GM19468 (cell line): Measurements from ENCODE around the gene TIAM2.
"Not testable (repeated sequence)": the region's sequence is repeated elsewhere in the genome, so short reads cannot be mapped to it uniquely, and the experiment has no call there.

Experiments used
- ATAC-seq: cut with Tn5 transposase; IDR thresholded peaks from one replicate; pipeline ENCODE4 v1.9.1; 2021; ENCODE audit warnings: mild to moderate bottlenecking, moderate library complexity, moderate number of reproducible peaks; ENCODE audit not compliant: unreplicated experiment; ENCODE audit errors: extremely low read depth

The TIAM2 gene

GRCh38 chr6:154986787-154987235 lies 8.3 kb upstream of the TIAM2 start:
- ATAC-seq, result no peak

- no peak for ATAC-seq
Observed at GRCh38 chr6:154989448-154989847, 5.7 kb upstream of the TIAM2 start.

GRCh38 chr6:154991207-154991606 lies 3.9 kb upstream of the TIAM2 start:
- ATAC-seq, result no peak

GRCh38 chr6:154993026-154993425 lies 2.1 kb upstream of the TIAM2 start:
- ATAC-seq, result no peak

DNA sequence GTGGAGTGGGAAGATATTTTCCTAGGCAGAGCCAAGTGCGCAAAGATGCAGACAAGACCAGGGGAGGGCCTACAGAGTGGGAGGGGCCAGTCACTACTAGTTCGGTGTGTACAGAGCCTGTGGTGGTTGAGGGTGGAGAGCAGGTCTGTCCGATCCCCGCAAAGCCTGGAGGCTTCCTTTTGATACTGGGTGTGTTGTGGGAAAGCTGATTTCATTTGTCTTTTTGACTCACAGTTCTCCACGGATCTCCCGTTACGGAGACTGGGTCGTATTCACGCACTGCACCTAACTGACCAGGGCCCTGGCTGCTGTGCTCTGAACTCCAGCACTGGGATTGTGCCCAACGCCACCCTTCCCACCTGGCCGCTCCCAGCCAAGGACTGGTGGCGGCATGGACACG lies 1.4 kb upstream of the TIAM2 start:
- no peak for ATAC-seq

- ATAC-seq, result no peak
Observed at GRCh38 chr6:154994836-154995253, 270 bp upstream of the TIAM2 start.

- ATAC-seq, result no peak
Observed at GRCh38 chr6:154996016-154996590, 988 bp downstream of the TIAM2 start.

DNA sequence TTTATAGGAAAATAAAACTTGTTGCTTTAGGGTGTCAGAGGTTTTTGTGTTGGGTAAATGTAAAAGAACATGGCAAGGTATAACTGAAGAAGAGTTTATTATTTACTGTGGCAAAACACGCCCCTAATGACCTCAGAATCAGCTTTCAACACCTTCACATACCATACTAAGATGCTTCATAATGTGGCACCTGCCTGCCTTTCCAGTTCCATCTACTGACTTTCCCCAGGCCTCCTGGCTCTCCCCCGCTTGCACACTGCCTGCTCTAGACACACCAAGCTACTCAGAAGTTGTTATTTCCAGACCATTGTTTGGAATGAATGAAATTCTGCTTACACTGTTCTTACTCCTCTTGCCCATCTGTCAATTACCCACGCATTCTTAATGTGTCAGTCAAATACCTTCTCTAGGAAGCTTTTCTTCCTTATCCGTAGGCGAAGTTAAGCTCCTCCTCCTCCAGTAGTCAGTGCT lies 1.8 kb downstream of the TIAM2 start:
- no peak for ATAC-seq

- no peak for ATAC-seq
Observed at GRCh38 chr6:154998855-154999254, 3.7 kb downstream of the TIAM2 start.

GRCh38 chr6:155001482-155001881 lies 6.4 kb downstream of the TIAM2 start:
- ATAC-seq, result no peak

DNA sequence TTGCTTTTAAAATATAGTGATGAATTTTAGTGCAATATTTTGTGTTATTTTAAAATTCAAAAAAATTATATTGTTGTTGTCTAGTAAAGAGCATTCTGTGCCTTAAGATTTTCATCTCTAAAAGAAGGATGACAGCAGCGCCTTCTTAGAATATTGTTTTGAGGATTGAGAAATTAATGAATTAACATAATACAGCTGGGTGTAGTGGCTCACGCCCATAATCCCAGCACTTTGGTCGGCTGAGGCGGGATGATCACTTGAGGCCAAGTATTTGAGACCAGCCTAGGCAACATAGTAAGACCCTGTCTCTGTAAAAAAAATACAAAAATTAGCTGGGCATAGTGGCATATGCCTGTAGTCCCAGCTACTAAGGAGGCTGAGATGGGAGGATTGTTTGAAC lies 6.8 kb downstream of the TIAM2 start:
- ATAC-seq, result no peak

- no peak for ATAC-seq
Observed at GRCh38 chr6:155003476-155003875, 8.4 kb downstream of the TIAM2 start.

GRCh38 chr6:155004017-155004416 lies 8.9 kb downstream of the TIAM2 start:
- ATAC-seq, result no peak

DNA sequence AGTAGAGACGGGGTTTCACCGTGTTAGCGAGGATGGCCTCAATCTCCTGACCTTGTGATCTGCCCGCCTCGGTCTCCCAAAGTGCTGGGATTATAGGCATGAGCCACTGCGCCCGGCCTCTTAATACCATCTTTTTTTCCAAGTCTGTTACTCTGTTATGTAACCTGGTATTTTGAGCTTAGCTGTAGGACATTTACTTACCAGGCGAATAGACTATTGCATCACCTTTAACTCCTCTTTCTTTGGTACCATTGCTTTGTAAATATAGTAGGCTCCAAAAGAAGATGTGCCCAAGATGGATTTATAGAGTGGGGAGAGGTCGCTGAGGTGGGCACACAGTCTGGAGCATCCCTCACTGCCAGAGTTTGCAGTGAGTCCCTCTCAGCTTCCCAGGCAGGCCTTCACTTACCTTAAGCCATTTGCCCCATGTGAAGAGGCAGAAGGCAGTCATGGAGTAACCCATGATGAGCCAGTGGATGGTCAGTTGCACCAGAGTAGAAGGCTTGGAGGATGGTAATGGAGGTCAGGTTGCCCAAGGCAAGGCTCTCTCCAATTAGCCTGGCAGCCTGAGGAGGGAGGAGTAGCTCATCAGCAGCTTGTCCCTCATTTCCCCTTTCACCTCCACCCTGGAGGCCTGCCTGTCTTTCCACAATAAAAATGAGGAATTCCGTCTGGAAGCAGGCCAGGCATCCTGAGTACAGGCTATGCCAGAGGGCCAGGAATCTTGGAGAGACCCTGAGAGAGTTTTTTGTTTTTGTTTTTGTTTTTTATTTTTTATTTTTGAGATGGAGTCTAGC lies 9.7 kb downstream of the TIAM2 start:
- ATAC-seq, result no peak

DNA sequence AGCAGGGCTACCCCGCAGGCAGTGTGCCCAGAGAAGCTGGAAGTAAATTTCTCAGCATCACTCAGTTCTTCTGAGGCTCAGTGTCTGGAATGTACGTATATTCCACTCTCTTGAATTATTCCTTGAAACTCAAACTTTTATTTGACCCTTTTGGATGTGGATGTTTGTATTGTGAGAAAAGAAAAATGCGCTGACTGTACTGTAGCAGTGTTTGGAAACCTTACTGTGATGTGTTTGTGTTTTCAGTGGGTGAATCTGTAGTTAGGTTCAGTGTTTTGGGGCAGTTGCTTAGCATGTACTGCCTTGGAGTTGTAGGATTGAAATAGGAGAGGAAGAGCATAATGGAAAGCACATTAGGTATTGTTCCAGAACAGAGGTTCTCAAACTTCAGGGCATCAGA lies 13.5 kb downstream of the TIAM2 start:
- ATAC-seq, result no peak

DNA sequence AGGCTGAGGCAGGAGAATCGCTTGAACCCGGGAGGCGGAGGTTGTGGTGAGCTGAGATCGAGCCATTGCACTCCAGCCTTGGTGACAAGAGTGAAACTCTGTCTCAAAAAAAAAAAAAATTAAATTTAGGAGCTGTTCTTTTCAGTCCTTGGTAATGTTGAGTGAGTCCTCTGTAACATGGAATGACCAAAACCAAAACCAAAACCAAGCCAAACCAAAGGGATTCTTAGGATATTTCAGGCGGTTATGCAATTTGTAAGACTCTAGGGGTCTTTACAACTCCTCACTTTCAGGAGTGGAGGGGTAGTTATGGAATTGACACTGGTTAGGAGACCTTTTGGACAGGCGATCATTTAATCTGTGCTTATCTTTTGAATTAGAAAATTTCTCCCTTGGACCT lies 15.8 kb downstream of the TIAM2 start:
- no peak for ATAC-seq

DNA sequence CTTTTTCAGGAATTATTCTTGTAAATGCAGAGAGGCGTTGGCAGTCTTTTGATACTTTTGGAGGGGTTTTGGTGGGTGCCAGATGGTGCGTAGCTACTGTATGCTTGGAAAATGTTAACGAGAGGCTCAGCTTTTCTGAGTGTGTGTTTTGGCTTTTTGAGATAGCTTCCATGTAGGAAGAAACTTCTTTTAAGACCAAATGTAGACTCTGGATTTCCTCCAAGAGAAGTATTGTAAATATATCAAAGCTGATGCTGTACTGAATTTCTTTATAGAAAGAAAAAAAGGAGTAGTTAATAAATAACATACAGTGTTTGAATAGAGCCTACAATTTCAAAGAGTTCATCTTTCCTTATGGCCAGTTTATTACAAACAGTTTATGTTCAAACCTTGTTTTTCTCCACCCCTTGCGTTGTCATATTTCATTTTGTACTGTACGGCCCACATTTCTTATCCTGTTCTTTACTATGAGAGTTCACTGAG lies 16.7 kb downstream of the TIAM2 start:
- no peak for ATAC-seq

GRCh38 chr6:155013457-155013876 lies 18.4 kb downstream of the TIAM2 start:
- no peak for ATAC-seq

GRCh38 chr6:155014137-155014536 lies 19.0 kb downstream of the TIAM2 start:
- no peak for ATAC-seq

GRCh38 chr6:155014670-155015300 lies 19.7 kb downstream of the TIAM2 start:
- ATAC-seq, result no peak

DNA sequence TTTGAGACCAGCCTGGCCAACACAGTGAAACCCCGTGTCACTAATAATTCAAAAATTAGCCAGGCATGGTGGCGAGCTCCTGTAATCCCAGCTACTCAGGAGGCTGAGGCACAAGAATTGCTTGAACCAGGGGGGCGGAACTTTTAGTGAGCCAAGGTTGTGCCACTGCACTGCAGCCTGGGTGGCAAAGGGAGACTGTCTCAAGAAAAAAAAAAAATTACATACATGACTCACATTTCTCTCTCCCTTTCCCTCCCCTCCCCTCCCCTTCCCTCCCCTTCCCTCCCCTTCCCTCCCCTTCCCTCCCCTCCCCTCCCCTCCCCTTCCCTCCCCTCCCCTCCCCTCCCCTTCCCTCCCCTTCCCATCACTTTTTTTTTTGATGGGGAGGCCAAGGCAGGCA lies 23.3 kb downstream of the TIAM2 start:
- not testable (repeated sequence) for ATAC-seq
